ENCODE measurements around the gene NDUFA13. TPM values are rescaled to one million over a fixed set of nuclear protein-coding genes. Genes with fewer than 3 reads are reported as not detected.

Gene NDUFA13
- total and polyA plus RNA-seq, 12 donors, result 856 to 1,278 (median 1,153) TPM

DNA sequence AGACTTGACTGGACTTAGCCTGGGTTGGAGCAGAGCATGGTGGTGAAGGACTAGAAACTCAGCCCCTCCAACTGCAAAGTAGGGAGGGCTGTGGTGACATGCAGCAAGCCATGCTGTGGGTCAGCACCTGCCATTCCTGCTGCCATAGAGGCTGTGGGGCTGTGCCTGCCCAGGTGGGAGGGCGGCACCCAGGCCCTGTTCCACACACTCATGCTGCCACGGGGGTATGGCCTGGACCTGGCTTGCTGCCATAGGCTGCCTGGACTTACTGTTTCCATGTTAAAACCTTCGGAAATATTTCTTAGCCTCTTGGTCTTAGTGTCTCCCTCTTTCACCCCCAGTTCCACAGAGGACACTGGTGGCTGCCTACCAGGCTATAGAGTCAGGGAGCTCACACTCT is 51.4 kb downstream of the NDUFA13 start:
- WGBS, 2 donors, result 75 to 80% methylated on average over 3 of the region's 3 CpGs
- DNase-seq (no peak), ATAC-seq (no peak)
- TF ChIP-seq, protein P1, sequence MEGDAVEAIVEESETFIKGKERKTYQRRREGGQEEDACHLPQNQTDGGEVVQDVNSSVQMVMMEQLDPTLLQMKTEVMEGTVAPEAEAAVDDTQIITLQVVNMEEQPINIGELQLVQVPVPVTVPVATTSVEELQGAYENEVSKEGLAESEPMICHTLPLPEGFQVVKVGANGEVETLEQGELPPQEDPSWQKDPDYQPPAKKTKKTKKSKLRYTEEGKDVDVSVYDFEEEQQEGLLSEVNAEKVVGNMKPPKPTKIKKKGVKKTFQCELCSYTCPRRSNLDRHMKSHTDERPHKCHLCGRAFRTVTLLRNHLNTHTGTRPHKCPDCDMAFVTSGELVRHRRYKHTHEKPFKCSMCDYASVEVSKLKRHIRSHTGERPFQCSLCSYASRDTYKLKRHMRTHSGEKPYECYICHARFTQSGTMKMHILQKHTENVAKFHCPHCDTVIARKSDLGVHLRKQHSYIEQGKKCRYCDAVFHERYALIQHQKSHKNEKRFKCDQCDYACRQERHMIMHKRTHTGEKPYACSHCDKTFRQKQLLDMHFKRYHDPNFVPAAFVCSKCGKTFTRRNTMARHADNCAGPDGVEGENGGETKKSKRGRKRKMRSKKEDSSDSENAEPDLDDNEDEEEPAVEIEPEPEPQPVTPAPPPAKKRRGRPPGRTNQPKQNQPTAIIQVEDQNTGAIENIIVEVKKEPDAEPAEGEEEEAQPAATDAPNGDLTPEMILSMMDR (IDR thresholded peaks at IDR 0.05), result no peak
- Histone ChIP-seq H3K4me1 (no peaks in the 10 kb centered on the region), H3K27ac (no peak overlapping the region), H3K27me3 (no peaks in the 10 kb centered on the region), H3K36me3 (no peaks in the 10 kb centered on the region), H3K4me3 (no peak overlapping the region), H3K9me3 (no peaks in the 10 kb centered on the region)
- intact Hi-C loops (cut with DNase I), result no loop called here

DNA sequence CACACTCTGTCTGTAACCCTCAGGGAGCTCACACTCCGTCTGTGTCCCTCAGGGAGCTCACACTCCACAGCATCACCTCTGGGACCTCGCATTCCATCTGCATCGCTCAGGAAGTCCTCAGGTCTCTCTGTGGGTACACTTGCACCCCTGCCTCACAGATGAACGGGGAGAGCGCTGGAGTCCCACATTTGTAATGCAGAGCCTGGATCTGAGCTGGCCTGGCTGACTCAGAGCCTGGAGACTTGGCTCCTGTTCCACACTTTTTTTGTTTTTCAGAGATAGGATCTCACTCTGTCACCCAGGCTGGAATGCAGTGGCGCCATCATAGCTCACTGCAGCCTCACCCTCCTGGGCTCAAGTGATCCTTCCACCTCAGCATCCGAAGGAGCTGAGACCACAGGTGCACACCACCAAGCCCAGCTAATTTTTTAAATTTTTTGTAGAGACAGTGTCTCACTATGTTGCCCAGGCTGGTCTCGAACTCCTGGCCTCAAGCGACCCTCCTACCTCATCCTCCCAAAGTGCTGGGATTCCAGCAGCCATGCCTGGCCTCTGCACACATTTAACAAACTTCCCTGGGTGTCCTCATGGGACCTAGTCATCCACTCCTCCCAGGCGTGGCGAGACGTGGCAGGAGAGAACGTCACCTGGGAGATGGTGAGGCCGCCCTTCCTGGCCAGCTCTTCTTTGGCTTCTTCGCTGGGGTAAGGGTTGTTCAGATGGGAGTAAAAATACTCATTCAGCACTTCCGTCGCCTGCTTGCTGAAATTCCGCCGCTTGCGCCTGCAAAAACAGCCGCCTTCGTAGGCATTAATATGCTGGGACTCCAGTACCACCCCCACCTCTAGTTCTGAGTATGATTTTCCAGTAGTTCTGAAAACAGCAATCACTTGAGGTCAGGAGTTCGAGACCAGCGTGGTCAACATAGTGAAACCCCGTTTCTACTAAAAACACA is 53.1 kb downstream of the NDUFA13 start:
- no peak overlapping the region for H3K4me3 ChIP-seq
- intact Hi-C loops (cut with DNase I), result no loop called here
- no peaks in the 10 kb centered on the region for H3K27me3 ChIP-seq
- no peaks in the 10 kb centered on the region for H3K36me3 ChIP-seq
- H3K27ac ChIP-seq, result no peak overlapping the region
- ATAC-seq, result no peak
- 88 to 90% methylated on average over 25 of the region's 25 CpGs for WGBS, 2 donors
- DNase-seq, result no peak
- TF ChIP-seq, protein P1 (IDR thresholded peaks at IDR 0.05), result no peak
- no peaks in the 10 kb centered on the region for H3K4me1 ChIP-seq
- H3K9me3 ChIP-seq, result no peaks in the 10 kb centered on the region

DNA sequence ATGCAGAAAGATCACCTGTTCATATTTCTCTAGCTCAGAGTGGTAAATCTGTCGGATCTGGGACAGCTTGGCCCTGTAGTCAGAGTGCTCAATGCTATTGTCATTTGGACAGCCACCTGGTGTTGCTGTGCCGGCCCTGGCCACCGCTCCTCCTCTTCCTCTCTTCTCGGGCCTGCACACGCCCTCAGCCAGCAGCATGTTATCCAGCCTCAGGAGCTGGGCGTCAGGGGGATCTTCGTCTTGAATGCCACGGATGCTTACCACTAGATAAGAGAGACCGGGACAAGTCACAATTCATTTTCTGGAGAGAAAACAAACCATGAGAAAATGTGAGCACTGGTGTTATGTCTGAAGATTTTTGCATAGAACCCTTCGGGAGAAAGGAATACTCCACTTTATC is 54.5 kb downstream of the NDUFA13 start:
- intact Hi-C loops (cut with DNase I), result no loop called here
- 65 to 75% methylated on average over 10 of the region's 10 CpGs for WGBS, 2 donors
- Histone ChIP-seq H3K27ac (no peak overlapping the region), H3K36me3 (no peaks in the 10 kb centered on the region), H3K27me3 (no peaks in the 10 kb centered on the region), H3K4me1 (no peaks in the 10 kb centered on the region), H3K9me3 (no peaks in the 10 kb centered on the region), H3K4me3 (no peak overlapping the region)
- DNase-seq (no peak), ATAC-seq (no peak)
- TF ChIP-seq, protein P1 (IDR thresholded peaks at IDR 0.05), result no peak

DNA sequence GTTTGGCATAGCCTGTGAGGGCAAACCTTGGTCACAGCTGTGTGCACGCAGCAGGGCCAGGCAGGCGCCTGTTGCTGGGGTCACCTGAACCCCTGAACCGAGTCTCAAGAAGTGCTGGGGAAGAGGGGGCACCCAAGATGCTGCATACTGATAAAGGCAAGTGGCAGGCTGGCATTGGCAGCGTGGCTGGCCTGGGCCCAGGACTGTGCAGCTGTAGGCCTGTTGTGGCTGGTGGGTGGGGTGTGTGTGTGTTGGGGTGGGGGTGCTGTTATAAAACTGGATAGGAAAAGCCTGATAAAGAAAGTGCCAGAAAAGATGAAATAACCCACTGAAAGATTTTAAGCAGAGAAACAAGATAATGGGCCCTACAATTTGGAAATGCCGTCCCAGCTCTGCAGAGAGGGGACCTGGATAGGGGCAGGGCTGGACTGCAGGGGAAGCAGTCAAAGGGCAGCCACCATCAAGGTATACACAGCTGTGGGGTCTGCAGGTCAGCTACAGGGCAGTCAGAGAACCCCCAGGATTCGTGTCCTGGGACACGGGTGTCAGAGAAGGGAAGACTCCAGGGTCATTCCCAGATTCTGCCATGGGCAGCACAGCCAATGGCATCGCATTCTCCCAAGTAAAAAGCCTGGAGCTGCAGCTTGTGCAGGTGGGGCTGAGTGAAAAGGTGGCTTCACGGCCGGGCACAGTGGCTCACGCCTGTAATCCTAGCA is 55.2 kb downstream of the NDUFA13 start:
- DNase-seq (no peak), ATAC-seq (no peak)
- H3K4me1 ChIP-seq, result no peaks in the 10 kb centered on the region
- no peak overlapping the region for H3K4me3 ChIP-seq
- WGBS, 2 donors, result 87 to 88% methylated on average over 11 of the region's 11 CpGs
- intact Hi-C loops (cut with DNase I), result no loop called here
- H3K36me3 ChIP-seq, result no peaks in the 10 kb centered on the region
- H3K9me3 ChIP-seq, result no peaks in the 10 kb centered on the region
- no peak overlapping the region for H3K27ac ChIP-seq
- TF ChIP-seq, protein P1 (IDR thresholded peaks at IDR 0.05), result no peak
- no peaks in the 10 kb centered on the region for H3K27me3 ChIP-seq

All from heart right ventricle (tissue), 16 donors.